HG02884 (cell line): ENCODE results near the gene MCCC1.
"Not testable (repeated sequence)": the region's sequence is repeated elsewhere in the genome, so short reads cannot be mapped to it uniquely, and the experiment has no call there.

Experiments
- ATAC-seq: cut with Tn5 transposase; IDR thresholded peaks from one replicate; pipeline ENCODE4 v1.9.1; 2021; ENCODE audit warnings: mild to moderate bottlenecking, moderate library complexity; ENCODE audit not compliant: unreplicated experiment

The MCCC1 gene

DNA sequence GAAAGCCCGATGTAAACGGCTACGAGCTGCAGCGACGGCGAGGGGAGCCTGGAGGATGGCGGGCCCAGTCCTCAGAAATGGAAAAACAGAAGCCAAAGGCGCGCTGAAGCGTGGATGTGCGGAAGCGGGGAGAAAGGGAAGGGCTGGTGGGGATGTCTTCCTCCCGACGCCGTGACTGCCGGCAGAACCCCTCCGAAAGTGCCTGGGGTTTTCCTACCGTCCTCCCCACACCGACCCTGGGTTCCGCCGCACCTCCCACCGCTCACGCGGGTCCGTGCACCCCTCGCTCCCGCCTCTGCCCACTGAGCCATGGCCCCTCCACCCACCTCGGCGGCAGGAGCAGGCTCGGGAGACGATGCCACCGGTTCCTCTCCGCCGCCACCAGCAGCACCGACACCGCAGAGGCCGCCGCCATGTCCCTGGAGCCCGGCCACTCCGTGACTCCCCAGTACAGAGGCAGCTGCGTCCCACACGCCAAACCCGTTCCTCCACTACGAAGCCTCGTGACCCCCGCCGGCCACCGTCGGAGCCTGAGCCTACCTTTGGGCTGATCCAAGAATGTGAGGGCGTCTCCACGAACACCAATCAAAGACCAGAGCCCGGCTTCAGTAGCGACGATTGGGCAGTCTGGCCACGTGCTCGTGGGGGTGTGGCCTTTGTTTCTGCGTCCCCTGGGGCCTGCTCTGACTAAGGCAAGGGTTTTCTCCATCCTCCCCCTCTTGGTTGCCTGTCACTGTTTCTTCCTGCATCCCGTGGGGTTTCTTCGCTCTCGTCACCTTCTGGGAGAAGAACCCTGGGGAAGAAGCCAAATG lies at the start of gene MCCC1:
TSS of gene MCCC1 (minus strand) at position 471 of the 812 bp plus-strand sequence. CDS start at position 415, 56 bp downstream.
- ATAC-seq: peak; percentile 99

DNA sequence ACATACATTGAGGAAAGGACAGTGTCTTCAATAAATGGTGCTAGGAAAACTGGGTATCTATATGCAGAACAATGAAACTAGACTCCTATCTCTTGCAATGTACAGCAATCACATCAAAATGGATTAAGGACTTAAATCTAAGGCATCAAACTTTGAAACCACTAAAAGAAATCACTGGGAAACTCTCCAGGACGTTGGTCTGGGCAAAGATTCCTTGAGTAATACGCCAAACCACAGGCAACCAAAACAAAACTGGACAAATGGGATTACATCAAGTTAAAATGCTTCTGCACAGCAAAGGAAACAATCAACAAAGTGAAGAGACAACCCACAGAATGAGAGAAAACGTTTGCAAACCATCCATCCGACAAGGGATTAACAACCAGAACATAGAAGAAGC lies 48.8 kb upstream of the MCCC1 start:
- ATAC-seq: no peak

DNA sequence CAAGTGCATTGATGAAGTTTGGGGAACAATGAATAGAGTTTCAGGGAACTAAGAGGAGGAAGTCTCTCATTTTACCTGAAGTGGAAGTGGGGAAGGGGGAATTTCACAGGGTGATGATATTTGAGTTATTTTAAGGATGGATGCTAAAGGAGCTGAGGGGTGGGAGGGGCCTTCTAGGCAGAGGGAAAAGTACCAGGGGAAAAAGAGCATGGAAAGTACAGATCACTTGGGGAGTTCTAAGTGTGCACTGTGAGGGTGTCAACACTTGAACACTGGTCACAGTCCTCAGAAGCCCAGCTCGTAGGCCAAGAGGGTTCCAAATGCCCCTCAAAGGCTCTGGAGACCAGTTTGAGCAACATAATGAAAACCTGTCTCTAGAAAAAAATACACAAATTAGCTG lies 45.1 kb upstream of the MCCC1 start:
- no peak for ATAC-seq

DNA sequence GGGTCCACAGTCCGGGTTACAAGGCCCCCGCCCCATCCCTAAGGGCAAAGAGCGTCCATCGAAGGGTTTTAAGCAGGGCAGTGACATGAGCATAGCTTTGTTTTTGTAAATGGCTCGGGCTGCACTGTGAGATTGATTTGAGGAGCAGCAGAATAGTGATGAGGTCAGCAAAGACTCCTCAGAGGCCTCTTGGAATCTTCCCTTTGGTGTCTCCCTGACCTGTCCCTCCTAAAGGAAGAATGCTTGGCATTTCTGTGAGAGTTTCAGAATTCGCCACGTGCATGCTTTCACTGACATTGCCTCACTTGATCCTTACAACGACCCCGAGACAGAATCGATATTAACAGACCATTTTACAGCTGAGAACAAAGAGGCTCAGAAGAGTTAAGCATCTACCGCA lies 42.9 kb upstream of the MCCC1 start:
- ATAC-seq: no peak

DNA sequence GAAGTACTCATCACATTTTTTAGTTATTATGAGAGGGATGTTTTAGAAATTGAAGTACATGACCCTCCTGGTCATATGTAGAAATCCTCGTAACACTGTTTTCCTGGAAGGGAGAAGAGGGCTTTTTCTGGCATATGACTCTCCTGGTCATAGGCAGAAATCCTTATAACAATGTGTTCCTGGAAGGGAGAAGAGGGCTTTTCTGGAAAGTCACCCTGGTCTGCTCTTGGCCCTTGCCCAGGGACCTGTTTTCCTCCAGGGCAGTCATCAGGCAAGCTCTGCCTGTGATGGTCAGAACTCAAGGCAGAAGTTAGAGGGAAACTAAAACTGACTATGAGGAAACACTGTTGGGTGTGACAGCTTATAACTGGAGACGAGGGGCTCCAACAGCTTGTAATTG lies 35.5 kb upstream of the MCCC1 start:
- ATAC-seq: no peak

DNA sequence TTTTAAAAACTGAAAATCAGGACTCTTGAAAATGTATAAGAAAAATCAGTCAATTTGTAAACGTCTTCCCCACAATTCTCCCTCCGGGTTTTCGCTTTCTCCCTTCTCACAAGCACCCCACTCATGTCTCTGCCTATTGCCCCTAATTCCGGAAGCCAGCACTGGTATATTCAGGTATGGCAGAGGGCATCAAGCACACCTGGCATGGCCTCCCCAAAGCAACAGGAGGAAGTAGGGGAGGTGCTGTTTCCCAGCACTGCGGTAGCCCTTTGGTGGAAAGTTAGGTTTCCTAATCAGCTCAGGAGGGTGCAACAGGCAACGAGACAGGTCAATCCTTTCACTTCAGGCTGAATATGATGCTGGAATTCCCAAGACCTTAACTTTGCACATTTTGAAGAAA lies 33.1 kb upstream of the MCCC1 start:
- no peak for ATAC-seq

DNA sequence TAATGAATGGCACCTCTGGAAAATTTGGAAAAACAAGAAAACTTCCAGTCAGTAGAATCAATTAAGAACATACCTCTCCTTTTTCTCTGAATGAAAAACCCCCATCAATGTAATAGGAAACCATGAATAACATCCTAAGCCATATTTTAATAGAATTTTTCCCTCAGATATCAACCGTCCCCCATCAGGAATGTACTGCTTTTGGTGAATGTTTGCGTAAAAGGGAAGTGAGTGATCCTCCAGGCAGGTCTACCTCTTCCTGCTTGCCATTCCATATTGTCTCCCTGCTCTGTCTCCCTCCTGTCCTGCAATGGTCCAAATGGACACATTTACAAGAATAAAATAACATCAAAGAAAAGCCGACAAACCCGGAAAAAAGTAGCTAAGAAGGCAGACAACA lies 32.4 kb upstream of the MCCC1 start:
- no peak for ATAC-seq

DNA sequence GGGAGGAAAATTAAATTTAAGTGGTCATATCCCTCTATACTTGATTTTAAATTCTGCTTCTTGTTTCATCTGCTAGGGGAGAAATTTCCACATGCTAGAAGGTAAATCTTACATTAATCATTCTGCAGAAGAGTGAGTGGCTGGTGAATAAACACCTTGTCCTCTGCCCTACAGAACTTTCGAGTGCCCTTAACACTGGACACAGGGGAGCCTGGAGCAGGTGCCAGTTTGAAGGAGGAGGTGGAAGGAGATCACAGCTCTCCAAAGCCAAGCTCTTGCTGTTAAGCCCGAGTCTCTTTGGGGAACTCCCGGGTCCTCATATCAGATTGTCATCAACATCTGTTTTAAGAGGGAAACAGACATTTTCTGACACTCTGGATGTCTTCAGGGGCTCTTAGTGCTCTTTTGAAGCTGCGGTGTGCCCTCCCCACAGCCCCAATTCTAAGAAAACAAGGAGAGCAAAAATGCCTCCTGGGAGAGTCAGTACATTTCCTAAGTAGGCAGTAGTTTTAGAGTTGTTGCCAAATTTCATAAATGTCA lies 32.0 kb upstream of the MCCC1 start:
- ATAC-seq: no peak

DNA sequence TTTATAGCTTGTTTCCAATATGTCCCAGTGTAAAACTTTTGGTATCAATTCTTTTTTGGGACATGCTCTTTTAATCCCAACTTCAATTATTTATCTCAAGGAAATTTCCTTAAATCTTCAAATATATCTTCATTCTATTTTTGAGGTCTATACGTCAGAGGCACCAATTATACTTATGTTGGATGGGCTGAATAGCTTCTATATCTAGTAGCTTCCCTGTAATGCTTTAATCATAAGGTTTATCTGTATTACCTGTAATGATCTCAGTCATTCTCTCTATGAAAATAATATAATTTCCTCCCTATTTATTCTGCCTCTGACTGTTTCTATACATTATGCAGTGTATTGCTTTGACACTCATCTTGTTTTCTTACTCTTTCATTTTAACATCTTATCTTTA lies 29.9 kb upstream of the MCCC1 start:
- ATAC-seq: no peak

DNA sequence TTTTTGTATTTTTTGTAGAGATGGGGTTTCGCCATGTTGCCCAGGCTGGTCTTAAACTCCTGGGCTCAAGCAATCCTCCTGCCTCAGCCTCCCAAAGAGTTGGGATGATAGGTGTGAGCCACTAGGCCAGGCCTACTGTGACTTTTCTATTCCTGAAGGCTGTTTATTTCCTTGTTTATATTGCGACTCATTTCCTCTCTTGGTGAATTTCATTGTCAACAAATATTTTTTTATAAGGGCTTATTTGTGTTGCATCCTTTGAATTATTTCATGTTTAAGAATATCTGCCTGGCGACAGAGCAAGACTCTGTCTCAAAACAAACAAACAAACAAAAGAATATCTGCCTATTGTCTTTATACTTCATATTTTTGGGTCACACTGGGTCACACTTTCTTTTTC lies 29.4 kb upstream of the MCCC1 start:
- no peak for ATAC-seq

DNA sequence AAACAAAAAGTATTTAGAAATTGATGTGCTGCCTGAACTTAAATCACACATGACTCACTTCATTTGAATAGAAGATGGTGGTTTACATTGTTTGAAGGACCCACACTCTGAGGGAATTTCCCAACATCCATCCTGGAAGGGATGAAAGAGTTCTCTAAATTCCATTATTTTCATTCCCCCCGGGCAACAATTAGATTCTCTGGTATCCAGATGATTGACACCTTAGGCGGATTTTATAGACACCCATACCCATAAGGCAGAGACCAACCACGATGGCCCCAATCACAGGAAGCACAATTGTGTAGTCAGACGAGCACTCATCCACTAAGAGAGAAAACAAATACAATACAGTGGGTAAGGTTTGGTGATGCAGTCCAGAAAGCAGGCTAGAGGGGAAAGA lies 24.6 kb upstream of the MCCC1 start:
- ATAC-seq: no peak

DNA sequence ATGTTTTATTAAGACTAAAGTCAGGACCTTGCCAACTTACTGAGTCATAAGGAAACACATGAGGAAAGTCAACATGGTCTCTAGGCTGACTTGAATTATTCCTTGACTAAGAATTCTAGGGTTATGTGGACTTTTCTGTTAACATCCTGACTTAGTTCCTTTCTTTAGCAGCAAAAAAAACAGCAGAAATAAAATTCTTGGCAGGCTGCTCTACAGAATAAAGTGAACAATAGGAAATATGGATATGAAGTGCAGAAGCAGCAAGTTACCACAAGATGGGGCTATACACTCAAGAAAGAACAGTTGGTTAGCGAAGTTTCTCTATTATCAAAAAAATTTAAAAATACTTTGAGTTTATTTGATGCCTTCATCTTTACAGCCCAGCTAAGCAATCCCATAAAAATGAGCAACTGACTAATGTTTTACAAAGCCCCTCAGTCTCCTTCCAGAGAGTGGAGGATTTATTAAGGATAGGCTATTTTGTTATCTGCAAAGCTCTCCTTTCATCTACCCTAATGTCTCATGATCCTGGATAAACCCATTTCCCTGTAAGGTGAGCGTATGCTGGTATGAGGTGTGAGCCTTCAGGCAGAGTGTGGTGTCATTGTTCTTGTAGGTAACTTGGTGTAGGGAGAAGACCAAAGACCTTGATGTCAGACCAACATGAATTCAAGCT lies 23.1 kb upstream of the MCCC1 start:
- ATAC-seq: no peak

DNA sequence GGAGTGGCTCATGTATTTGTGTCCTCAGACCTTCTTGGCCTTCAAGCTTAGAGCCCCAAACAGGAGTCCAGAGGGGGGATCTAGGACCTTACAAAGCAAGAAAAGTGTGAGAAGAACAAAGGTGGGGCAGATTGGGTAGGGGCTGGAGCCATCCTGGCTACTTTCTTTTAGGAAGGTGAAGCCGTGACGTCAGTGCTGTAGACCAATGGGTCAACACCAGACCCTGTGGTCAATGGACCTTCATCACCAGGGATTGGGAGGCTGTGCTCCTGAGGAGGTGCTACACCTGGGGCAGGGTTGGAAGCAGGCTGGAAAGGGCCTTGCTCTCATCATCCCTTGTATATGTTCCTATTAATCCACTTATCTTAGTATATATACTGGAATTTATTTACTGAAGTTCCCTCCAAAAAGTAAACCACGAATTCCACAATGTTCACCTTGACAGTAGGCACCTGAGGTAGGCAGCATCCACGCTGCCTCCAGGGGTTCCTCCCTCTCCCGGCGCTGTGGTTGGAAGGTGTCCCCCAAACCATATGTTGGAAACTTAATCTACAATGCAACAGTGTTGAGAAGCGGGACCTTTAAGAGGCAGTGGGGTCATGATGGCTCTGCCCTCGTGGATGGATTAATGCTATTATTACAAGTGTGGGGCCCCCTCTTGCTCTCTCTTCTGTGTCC lies 21.4 kb upstream of the MCCC1 start:
- no peak for ATAC-seq

DNA sequence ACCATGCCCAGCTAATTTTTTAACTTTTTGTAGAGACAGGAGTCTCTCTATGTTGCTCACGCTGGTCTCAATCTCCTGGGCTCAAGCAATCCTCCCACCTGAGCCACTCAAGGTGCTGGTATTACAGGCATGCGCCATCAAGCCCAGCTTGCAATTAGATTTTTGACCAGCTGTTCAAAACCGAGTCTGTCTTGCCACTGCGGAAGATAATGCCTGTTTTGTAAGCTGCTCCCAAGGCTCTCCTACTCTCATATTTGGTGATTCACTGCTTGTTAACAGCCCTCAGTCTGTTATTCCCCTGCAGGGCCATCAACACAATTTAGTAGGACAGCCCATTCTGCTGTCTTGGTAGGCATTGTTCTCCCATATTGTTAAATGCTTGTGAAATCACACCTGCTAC lies 17.8 kb upstream of the MCCC1 start:
- ATAC-seq: no peak

DNA sequence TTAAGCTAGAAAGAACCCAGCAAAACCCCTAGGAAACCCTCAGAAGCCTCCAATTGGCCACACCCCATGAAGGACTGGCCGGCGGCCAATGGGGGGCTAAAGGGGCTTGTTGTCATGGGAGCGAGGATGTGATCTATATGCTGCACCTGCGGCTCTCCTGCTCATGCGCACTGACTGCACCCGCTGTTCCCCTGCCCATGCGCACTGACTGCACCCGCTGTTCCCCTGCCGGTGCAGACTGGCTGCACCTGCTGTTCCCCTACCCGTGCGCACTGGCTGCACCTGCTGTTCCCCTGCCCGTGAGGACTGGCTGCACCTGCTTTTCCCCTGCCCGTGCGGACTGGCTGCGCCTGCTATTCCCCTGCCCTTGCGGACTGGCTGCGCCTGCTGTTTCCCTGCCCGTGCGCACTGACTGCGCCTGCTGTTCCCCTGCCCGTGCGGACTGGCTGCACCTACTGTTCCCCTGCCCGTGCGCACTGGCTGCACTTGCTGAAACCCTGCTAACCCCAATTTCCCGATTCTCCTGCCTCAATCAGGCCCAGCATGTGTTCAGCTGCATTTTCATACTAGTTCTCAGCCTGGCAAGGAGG lies 16.8 kb upstream of the MCCC1 start:
- ATAC-seq: peak; percentile 93

DNA sequence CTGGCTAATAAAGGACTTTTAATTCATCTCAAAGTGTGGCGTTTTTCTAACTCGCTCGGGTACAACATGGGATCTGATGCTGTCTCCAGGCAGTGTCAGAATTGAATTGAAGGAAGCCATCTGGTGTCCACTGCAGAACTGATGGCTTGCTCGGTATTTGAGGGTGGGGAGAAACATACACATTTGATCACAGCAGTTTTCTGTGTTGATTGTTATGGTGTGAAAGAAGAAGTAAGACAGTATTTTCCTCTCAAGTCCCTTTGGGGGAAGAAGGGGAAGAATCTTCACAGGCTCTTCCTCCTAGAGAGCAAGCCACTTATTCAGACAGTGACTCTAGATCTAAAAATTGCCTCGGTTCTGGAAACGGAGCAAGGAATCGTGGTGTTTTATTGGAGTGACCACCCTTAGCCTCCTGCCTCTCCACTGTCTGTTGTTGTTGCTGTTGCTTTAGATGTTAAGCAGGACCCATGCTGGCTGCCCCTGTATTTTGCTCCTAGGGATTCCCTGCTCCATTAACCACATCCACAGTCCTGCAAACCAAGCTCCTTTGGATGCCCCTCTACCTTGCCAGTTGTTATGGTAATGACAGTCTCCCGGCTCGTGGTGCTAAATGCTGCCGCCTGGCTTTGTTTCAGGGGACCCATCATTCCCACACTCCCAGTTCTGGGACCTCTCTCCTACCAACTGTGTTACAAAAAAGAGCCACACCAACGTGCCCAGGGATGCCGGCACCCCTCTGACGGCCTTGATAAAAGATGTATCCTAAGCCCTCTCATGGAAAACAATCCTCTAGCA lies 15.3 kb upstream of the MCCC1 start:
- no peak for ATAC-seq

DNA sequence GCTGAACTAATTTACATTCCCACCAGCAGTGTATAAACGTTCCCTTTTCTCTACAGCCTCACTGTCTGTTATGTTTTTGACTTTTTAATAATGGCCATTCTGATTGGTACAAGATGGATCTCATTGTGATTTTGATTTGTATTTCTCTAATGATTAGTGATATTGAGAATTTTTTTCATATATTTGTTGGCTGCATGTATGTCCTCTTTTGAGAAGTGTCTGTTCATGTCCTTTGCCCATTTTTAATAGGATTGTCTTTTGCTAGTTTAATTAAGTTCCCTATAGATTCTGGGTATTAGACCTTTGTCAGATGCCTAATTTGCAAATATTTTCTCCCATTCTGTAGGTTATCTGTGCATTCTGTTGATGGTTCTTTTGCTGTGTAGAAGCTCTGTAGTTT lies 10.6 kb upstream of the MCCC1 start:
- ATAC-seq: not testable (repeated sequence)

DNA sequence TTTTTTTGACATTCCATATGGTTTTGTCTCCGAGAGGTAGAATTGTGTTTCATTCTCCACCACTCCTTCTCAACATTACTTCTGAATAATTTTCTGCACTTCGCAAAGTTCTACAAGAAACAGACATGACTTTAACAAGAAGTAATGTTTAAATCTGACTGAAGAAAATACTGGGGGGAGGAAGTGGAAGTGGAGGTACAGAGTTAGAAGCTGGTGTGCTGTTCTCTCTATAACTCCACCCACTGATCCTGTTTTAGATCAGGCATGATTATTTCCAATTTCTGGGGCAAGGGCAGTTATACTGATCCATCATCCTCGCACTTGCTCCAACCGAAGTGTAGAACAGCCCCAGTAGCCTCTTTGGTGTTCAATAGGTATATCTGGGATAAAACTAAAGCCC lies 9.2 kb upstream of the MCCC1 start:
- no peak for ATAC-seq

DNA sequence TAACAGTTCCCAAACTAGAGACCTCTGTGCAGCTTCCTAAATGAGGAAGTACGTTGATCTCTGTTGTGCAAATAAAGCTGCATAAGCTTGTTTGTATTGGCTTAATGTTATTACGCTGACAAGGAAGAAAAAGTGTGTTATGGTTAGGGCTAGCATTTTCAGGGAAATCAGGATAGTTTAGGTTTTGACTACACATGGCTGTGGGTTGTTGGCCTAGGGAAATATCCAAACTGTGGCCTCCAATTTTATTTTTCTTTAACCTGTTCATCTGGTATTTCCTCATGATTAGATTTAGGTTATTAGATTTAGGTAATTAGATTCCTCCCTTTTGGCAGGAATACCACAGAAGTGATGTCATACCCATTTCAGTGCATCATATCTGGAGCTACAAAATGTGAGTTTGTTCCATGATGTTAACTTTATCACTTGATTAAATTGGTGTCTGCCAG lies 8.7 kb upstream of the MCCC1 start:
- no peak for ATAC-seq

DNA sequence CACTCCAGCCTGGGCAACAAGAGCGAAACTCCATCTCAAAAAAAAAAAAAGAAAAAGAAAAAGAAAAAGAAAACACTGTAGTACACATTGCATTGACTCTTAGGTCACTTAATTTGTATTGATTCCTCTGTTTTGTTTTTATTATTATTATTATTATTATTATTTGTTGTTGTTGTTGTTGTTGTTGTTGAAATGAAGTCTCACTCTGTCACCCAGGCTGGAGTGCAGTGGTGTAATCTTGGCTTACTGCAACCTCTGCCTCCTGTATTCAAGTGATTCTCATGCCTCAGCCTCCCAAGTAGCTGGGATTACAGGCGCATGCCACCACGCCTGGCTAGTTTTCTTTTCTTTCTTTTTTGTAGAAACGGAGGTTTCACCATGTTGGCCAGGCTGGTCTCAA lies 8.1 kb upstream of the MCCC1 start:
- ATAC-seq: not testable (repeated sequence)
